Peyer's patch (tissue), 4 donors: Measurements from ENCODE around the gene PCNX1. TPM values are rescaled to one million over a fixed set of nuclear protein-coding genes. Genes with fewer than 3 reads are reported as not detected.
A peak's percentile ranks its signal among the peaks of the same experiment; 100 is the strongest.

Experiments used
- DNase-seq, 3 donors: peaks; one replicate each; pipeline ENCODE4 v3.0.0-alpha.2; 2017 to 2019
- H3K27ac ChIP-seq, 4 donors: fragments of 200-600 bp; sonication (generic); one replicate each; pipeline ENCODE4 v1.5.1; 2016 to 2019
- H3K27me3 ChIP-seq, 2 donors: fragments of 200-600 bp; sonication (generic); one replicate each; pipeline ENCODE4 v1.5.1; 2019
- H3K36me3 ChIP-seq, 3 donors: fragments of 200-600 bp; sonication (generic); one replicate each; pipeline ENCODE4 v1.5.1; 2016 to 2019
- H3K4me1 ChIP-seq, 4 donors: fragments of 200-600 bp; sonication (generic); one replicate each; pipeline ENCODE4 v1.5.1; 2016 to 2019
- H3K4me3 ChIP-seq, 4 donors: fragments of 200-600 bp; sonication (generic); 1 replicate in 3 of 4; 2 replicates in 1 of 4; pipeline ENCODE4 v1.5.1; 2016 to 2019; ENCODE audit warnings: mild to moderate bottlenecking in 1 of 4
- H3K9me3 ChIP-seq, 4 donors: fragments of 200-600 bp; sonication (generic); one replicate each; pipeline ENCODE4 v1.5.1; 2016 to 2019; ENCODE audit warnings: mild to moderate bottlenecking in 1 of 4
- CTCF ChIP-seq, 6 experiments: fragments of 450-650 bp in 4 of 6; fragments of 200-600 bp in 2 of 6; sonication (generic) in 1 of 6; IDR thresholded peaks; one replicate each; pipeline ENCODE4 v1.5.1; 2017 to 2019; ENCODE audit warnings: antibody characterized with exemption in 6 of 6, mild to moderate bottlenecking in 3 of 6, moderate library complexity in 1 of 6
- POLR2A ChIP-seq, 2 donors: fragments of 450-650 bp; IDR thresholded peaks; one replicate each; pipeline ENCODE4 v1.5.1; 2017; ENCODE audit warnings: antibody characterized with exemption in 2 of 2, mild to moderate bottlenecking in 2 of 2, moderate library complexity in 2 of 2
- total RNA-seq, 4 donors: library from RNA; depleted of rRNA; stranded (reverse); fragments of >200 nt; gene quantifications; one replicate each; pipeline ENCODE4 v1.1.0, GENCODE V29; 2016

PCNX1 gene
- total RNA-seq, 4 donors from 2014 or later = 62.7 to 136 (median 90.5) TPM

DNA sequence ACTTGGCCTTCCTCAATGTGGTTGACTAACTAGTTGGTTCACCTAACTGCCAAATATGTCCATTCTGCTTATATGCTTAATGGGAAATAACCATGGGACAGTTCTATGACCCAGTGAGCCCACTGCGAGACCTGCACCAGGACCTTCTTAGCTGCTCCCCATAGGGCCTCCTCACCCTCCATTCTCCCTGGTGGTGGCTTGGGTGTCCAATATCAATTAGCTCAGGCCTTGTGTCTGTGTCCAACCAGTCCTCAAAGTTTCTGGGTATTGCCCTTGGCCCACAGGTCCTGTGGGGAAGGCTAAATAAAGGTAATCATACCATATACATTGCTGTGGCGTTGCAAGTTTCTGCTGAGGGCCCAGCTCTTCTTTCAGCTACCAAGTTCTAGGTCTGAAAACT, 228.2 kb downstream of the PCNX1 start:
- H3K4me3 ChIP-seq = no peak overlapping the region

DNA sequence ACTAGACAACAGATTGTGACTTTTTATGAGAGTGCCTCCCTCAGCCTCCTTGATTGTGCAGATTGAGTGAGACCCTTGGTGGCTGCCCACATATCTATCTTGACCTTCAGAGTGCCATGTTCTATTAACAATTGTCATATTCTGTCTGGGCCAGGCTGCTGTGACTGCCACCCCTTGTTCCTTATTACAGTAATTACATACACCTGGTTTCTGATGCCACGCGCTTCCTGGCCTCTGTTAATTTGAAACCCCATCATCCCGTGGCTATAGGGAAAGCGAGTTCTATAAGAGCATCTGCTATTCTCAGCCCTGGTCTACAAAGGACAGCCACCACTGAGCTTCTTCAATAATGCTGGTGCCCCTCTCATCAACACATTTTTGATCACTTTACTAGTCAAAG, 228.7 kb downstream of the PCNX1 start:
- Histone ChIP-seq H3K4me3 (no peak overlapping the region), H3K27me3 (no peaks in the 10 kb centered on the region), H3K9me3 (no peaks in the 10 kb centered on the region), H3K27ac (no peak overlapping the region), H3K4me1 (peaks cover 0 to 9% (median 0%) of the 10 kb centered on the region in 4 donors), H3K36me3 (no peaks in the 10 kb centered on the region)
- TF ChIP-seq POLR2A (IDR thresholded peaks at IDR 0.05) (no peak), CTCF (IDR thresholded peaks at IDR 0.05) (no peak)
- DNase-seq = no peak

More for the DNA sequence above, 228.2 kb downstream of the PCNX1 start:
- Histone ChIP-seq H3K4me1 (peaks cover 0 to 13% (median 0%) of the 10 kb centered on the region in 4 donors), H3K27ac (no peak overlapping the region), H3K9me3 (no peaks in the 10 kb centered on the region), H3K36me3 (no peaks in the 10 kb centered on the region), H3K27me3 (no peaks in the 10 kb centered on the region)
- DNase-seq = no peak
- TF ChIP-seq CTCF (IDR thresholded peaks at IDR 0.05) = no peak
- TF ChIP-seq POLR2A (IDR thresholded peaks at IDR 0.05) = no peak

- Histone ChIP-seq H3K27ac (no peak overlapping the region), H3K4me3 (no peak overlapping the region), H3K4me1 (peaks cover 0 to 6% (median 0%) of the 10 kb centered on the region in 4 donors), H3K36me3 (no peaks in the 10 kb centered on the region), H3K27me3 (no peaks in the 10 kb centered on the region), H3K9me3 (no peaks in the 10 kb centered on the region)
- DNase-seq = no peak
- TF ChIP-seq CTCF (IDR thresholded peaks at IDR 0.05) = no peak
- TF ChIP-seq POLR2A (IDR thresholded peaks at IDR 0.05) = no peak
These were observed 229.3 kb downstream of the PCNX1 start for GRCh38 chr14:71136386-71137060.

GRCh38 chr14:71137536-71138447, 230.5 kb downstream of the PCNX1 start:
- DNase-seq = no peak
- H3K9me3 ChIP-seq = no peaks in the 10 kb centered on the region
- TF ChIP-seq CTCF (IDR thresholded peaks at IDR 0.05) = no peak
- TF ChIP-seq POLR2A (IDR thresholded peaks at IDR 0.05) = no peak
- no peak overlapping the region for H3K27ac ChIP-seq
- peaks cover 0 to 6% (median 3%) of the 10 kb centered on the region in 4 donors for H3K4me1 ChIP-seq
- no peak overlapping the region for H3K4me3 ChIP-seq
- H3K36me3 ChIP-seq = no peaks in the 10 kb centered on the region
- H3K27me3 ChIP-seq = no peaks in the 10 kb centered on the region

DNA sequence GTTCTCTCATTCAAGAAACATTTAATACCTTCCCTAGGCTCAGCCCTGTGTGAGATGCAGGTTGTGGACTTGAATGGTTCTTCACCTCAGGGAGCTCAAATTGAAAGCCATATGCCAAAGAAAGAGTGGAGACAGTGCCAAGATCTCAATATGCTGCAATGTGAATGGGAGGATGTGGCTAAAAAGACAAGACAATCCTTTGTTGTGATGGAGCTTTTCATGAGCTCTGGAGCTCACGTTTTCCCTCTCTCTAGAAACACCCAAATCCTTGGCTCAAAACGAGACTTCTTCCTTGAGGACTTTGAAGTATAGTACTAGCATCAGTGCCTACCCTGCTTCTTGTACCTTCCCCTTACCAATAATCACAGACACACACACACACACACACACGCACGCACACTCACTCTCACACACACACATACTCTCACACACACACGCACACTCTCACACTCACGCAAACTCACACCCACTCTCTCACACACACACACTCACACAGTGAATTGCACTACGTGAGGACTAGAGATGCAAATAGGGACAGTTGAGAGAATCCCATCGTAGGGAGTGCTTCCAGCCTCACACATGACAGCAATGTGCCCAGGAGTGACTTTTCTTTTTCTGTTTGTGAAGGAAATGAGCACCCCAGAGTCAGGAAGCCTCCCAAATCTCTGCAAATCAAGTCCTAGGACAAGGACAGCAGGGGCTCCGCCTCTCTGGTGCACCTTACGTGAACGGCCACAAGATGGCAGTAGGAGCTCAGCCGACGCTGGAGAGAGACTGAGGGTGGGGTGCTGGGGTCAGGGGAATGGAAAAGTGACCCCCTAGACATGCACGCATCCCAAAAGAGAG, 231.4 kb downstream of the PCNX1 start:
- Histone ChIP-seq H3K27ac (no peak overlapping the region), H3K36me3 (no peaks in the 10 kb centered on the region), H3K9me3 (no peaks in the 10 kb centered on the region), H3K4me1 (peaks cover 0 to 6% (median 4%) of the 10 kb centered on the region in 4 donors), H3K4me3 (no peak overlapping the region), H3K27me3 (no peaks in the 10 kb centered on the region)
- peak; percentile 62 to 91 (median 88) for TF ChIP-seq CTCF (IDR thresholded peaks at IDR 0.05)
- TF ChIP-seq POLR2A (IDR thresholded peaks at IDR 0.05) = no peak
- peak; percentile 27 to 70 (median 65) for DNase-seq
